Hematopoietic multipotent progenitor cell treated with erythropoietin and hydrocortisone succinate and interleukin-3 and kit ligand, for 6 days (in vitro differentiated cells): ENCODE results near the gene MARCOL.
A peak's percentile ranks its signal among the peaks of the same experiment; 100 is the strongest.

Experiments
- DNase-seq: peaks from one replicate; pipeline ENCODE4 v3.0.0-alpha.2; 2015

Gene MARCOL, protein sequence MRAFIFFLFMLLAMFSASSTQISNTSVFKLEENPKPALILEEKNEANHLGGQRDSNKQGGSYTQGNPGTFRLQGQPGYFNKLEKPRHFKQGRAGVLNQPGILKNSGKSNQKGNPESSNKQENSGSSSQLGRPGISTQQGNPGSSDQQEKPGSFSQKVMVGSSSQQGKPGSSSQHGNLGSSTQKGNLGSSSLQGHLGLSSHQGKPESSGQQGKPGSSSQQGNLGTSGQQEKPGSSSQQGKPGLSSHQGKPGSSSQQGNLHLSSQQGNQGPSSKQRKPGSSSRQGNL

DNA sequence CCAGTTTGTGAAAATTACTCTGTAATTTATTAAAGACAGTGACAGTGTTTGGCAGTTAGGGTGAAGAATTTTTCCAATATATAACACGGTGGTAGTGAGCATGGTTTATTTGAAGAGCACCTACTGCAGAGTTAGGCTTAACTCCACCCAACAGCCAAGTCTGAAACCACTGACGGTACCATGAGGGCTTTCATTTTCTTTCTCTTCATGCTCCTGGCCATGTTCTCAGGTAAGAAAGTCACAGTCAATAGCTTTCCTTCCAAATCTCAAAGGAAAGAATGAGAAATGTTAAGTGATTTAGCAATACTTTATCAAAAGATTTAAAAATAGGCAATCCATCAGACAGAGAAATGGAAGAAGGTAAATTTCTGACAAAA lies at the start of gene MARCOL:
Gene MARCOL (plus strand): TSS at position 108 of the 377 bp plus-strand sequence. CDS start 73 bp downstream, at position 181.
- no peak for DNase-seq

DNA sequence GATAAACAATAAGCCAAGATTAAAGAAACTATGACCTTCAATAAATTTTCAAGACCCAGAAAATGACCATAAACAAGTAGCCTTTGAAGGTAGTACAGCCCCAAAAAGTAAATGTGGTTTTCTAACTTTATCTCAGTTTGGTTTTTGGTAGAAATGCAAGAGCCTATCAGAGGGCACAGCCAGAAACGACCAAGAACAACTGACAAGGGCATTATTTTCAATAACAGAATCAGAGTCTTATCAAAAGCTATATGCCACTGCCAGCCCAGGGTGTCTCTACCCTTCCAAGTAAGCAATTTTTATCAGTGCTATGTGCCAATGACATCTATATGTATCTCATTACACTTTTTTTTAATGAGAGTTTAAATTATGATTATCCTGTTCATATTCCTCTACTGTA lies 47.3 kb upstream of the MARCOL start:
- peak; percentile 50 for DNase-seq

DNA sequence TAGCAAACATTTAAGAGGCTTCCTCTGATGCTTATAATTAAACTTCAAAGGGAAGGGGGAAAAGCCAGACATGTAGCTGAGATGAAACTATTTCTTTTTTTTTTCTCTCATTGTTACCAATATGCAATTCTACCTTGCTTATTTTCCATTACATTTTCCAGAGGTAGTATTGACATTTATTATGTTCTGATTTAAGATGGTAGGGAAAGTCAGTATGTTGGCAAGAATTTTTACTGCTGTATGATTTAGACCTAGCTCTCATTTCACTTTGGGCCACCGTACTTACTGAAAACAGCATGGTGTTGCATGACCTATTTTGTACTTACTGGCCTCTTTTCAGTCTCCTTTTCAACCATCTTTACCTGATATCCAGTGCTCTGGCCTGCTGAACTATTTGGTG lies 45.1 kb upstream of the MARCOL start:
- DNase-seq, result no peak

DNA sequence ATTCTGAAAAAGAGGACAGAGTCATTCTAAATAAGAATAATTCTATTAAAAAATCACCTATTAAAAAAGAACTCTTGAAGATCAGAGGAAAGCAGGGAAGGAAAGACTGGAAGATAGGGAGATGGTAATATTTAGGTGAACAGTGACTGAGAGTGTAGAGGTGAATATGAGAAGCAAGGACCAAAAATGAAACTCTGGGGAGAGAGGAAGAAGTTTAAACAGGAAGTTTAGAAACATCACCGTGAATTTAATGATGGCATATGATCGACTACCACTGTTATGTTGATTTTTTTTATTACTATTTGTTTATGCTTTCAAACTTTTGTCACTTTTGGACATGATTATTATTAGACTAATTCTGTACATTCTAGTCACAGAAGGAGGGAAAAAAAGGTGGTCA lies 37.2 kb upstream of the MARCOL start:
- DNase-seq, result no peak

DNA sequence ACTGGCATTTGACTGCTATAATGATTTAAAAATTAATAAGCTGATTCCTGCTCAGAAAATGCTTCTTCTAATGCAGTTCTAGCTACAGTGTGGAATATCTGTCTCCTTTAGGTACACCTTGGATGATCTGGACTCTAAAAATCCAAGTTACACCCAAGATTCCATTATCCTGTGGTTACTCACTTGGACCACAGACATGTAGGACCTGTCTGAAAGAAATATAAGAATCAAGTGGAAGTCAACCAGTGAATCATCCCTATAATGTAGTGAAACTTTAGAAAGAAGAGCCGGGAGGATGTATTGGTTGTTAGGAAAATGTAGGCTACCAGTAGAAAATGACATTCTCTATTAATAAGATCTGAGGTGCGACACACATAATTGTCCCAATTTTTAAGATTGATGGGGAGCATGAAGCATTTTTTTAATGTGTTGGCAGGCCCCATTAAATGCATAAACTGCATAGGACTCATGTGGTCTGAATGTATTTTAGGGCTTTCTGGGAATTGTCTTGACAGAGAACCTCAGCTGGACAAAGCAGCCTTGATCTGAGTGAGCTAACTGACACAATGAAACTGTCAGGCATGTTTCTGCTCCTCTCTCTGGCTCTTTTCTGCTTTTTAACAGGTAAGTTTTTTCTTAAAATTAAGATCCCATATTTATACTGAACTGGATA lies 35.7 kb upstream of the MARCOL start, which contains the start of gene SPINK6:
Gene SPINK6 (plus strand): TSS at position 512 of the 673 bp plus-strand sequence. CDS start 55 bp downstream, at position 567.
- no peak for DNase-seq

DNA sequence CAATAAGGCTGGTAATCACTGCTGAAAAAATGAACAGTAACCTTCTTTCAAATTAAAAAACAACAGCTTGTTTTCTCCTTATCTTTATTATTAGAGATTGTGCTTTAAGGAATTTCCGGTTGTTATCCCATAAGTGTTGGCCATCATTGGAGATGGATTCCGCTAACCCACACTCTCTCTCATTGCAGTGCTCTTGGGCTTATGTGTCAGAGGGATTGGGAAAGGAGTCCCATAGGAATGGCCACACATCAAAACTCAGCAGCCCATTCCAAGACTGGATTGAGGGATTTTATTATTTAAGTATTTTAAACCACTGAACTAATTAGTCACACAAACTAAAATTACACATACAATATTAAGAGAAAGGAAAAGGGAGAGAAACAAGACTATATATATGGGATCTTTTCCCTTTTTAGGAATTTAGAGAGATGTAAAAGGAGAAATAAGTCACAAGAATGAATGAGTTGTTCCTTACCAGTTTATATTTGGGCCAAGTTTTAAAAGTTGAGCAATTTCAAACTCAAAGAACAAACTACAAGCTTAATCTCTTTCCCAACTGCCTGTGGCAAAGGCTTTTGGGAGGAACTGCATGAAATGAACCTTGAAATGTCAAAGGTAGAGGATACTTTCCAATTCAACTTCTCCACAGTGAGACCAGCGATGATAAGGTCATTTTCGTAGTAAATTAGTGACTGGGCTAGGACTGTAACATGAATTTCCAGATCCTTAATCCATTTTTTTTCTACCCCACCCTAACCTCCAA lies 33.1 kb upstream of the MARCOL start:
- no peak for DNase-seq

DNA sequence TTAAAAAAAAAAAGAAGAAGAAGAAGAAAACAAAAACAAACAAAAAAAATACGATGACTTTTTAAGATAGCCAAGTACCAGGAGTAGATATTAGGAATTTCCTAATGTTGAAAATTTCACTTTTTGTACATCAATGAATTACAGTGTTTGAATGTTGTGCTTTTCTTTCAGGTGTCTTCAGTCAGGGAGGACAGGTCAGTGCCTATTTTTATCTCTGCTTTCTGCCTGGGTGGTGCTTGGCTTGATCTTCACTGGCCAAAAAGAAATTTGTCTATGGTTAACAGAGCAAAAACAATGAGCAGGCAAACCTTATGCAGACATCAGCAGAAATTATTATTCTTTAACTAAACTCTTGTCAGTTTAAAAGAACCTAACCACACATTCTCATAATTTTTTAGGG lies 32.5 kb upstream of the MARCOL start:
- no peak for DNase-seq

DNA sequence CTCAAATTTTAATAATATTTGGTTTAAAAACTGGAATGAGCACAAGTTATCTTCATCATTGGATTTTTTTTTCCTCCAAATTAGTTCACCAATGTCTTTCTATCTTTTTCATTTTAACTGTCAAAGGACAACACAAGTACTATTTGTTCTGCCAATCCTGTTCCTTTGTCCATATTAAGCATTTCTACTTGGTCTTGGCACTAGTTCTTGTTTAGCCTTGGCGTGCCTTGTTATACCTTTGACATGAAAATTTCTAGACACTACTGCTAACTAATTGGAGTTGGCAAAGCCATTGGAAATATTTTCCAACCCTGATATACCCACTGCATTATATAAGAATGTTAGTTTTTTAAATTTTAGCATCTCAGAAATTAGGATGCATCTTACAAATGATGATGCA lies 31.7 kb upstream of the MARCOL start:
- DNase-seq, result no peak

DNA sequence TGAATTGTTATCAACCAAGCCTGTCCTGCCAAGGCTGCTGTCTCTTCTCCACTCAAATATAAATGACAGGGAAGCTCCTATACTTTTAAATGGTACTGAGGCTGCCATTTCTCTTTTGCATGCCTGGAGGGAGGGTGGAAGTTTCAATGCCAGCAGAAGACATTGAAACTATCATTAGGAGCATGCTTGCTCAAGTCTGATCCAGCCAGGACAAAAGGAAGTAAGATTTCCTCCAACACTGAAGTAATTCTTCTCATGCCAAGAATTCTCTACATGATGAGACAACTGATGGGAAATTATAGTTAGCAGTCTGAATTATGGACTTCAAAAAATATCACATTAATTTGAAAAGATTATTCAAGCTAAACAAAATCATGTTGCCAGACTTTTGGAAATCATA lies 30.1 kb upstream of the MARCOL start:
- DNase-seq, result no peak

DNA sequence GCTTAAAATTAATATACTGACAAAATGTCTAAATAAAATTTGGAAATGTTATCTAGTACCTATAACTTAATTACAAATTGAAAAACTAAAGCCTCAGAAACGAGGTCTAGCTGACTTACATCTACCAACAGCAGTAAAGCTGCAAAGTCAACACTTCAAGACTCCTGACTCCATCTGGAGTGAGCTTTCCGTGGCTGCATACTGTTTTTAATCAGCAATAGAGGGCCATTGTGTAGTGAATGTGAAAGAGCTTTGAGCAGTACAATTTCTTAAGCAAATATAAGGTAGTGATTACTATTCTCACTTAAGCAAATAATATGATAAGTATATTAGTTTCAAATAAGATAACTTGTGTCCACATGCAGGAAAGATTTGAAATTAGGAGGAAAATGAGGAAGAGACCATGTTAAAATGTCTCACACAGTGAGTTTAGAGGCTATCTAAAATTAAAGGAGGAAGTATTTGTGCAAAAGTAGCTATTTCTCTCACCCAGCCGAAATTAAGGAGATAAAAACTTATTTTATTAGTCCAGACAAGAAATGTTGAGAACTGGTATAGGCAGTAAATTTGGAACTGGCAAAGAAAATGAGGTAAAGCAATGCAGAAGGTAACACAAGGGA lies 29.1 kb upstream of the MARCOL start:
- no peak for DNase-seq

DNA sequence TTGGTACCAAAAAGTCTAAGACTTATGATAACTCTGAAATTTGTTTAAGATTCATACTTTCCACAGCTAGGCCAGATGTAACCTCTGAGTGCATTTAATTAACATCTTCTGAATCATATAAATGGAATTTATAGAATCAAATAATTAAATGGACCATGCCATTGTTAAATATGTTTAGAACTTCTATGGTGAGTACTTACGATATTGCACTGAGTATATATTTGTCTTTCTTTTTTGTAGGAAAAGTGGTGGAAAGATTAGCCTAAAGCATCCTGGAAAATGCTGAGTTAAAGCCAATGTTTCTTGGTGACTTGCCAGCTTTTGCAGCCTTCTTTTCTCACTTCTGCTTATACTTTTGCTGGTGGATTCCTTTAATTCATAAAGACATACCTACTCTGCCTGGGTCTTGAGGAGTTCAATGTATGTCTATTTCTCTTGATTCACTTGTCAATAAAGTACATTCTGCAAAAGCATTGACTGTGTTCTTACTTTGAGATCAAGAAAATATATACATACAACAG lies 23.6 kb upstream of the MARCOL start:
- DNase-seq, result no peak

DNA sequence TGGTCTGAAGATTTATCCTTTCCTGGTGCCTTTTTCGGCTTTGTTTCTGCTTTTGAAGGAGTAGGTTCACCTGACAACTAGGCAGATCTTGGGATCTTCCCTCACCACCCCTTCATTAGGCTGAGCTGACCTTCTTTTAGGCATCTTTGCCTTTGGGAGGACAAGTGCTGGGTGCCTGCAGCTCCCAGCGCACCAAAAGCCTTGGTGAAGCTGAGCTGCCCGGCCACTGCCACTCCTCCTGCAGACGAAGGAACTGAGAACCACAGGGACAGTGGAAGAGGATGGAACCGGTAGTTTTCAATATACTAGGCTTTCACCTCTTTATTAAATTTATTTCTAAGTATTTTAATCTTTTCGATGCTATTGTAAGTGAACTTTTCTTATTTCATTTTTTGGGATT lies 16.8 kb upstream of the MARCOL start:
- no peak for DNase-seq

DNA sequence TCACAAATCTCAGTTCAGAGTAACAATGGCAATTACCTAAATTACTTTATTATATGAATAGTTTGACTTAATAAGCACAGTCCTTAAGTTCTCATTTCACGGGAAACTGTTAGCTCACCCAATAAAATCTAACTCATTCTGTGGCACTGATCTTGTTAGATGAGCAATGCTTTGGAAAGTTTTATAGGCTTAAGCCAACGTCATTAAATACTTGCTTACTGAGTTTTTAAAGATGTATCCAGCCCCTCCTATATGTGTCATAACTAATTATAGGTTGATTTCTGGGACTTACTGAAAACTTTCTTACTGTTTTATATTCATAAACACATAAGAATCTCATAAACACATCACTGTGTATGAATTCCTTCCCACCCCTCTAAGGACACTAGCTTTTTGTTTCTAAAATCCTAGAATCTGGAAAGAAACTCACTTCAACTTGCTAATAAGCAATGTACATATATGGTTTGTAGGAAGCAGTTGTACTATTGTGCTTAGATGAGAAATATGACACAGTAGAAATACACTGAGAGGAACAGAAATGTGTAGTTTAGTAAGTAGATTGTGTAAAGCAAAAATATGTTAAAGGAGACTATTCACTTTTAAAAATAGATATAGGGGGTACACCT lies 14.1 kb upstream of the MARCOL start:
- no peak for DNase-seq

DNA sequence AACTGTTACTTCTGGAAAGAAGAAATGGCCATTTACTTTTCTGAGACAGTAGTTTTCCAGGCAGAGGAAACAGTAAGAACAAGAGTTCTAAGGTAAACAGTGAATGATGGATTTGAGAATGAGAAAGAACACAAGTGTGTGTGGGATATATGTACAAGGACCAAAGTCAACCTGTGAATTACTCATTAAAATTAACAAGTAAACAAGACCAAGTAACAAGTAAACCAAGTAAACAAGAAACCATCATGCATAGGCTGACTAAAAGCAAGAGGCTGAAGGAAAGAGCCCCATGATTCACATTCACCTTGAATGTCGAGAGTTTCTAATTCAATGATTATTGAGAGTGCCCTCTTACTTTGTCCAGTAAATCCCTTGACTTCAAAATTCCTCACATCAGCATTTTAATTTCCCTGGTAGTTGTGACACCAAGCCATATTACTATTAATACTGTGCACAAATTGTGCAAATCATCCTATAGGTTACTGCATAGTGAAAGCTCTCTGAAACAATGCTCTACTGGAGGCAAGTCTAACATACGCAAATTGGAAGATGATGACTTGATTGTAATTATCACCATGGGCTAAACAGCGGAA lies 9.8 kb upstream of the MARCOL start:
- no peak for DNase-seq

DNA sequence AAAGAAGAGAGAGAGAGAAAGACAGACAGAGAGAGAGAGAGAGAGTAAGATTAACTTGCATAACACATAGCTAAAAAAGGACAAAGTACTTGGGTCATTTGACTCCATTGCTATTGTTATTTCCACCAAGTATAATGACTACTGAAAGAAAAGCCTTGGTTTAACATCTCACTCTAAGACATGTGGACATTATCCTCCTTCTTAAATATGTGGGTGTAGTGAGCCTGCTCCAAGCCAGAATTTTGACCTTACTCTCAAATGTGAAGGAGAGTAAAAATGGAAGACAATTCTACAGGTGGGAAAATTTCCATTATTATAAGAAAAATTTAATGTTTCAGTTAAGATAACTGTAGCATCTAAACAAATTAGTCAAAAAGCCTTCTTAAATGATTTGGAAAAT lies 8.5 kb upstream of the MARCOL start:
- DNase-seq, result no peak

DNA sequence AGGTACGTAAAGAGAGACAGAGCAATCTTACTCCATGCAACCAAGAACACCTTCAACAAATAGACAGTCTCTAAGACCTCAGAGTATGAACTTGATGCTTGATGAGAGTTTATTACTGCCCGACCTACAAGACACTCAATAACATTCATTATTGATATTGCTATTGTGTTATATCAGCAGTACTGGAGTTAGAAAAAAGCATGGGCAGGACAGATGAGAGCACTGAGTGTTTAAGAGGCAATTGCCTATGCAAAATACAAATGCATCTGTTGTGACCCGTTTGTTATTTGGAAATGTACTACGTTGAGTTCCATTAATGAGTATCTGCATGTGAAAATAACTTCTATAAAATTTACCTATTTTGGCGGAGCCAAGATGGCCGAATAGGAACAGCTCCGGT lies 8.1 kb upstream of the MARCOL start:
- DNase-seq, result no peak

DNA sequence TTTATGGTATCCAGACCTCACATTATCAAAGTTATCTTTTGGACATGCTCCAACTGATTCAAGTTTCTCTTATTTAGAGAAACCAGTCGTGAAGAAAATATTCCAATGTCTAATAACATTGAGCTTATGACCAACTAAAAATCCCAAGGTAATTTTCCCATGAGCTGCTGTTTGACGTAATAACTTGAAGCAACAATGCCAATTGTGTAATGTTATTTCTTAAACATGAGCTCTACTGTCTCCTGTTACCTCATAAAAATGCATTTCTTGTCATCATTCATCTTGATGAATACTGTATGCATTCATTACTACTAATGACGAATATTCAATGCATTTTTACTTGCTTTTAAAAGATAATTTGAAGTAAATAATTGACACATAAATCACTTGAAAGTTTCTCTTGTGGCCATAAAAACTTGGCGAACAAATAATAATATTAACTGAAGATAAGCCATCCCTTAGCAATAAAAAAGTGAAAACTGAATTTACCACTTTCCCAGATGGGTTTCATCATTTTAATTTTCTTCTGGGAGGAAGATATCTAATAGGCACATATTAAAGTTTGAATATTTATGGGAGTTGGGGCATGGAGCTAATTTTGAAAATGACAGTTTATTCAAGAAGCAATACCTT lies 424 bp upstream of the MARCOL start:
- no peak for DNase-seq

DNA sequence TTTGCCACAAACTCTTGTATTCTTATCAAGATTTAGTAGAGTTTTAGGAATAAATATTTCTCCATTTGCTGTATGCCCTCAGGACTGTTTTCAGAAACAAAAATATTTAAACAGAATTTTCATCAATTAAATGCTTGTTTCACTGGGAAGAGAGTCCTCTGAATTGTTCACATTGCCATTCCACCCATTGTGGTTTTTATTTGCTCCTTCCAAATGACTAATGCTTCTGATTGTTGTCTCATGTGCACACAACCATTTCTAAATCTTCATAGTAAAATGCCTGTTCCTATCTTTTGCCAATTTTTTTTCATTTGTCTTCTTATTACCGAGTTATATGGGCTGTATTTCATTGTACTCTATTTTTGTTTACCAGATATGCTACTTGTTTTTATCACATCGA lies 10.6 kb downstream of the MARCOL start:
- DNase-seq, result no peak

DNA sequence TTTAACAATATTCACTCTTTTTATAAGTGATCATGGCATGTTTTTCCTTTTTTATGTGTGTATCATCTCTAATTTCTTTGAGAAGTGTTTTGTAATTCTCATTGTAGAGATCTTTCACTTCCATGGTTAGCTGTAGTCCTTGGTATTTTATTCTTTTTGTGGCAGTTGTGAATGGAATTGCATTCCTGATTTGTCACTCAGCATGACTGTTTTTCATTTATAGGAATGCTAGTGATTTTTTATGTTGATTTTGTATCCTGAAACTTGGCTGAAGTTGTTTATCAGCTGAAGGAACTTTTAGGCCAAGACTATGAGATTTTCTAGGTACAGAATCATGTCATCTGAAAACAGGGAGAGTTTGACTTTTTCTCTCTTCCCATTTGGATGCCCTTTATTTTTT lies 17.1 kb downstream of the MARCOL start:
- no peak for DNase-seq

DNA sequence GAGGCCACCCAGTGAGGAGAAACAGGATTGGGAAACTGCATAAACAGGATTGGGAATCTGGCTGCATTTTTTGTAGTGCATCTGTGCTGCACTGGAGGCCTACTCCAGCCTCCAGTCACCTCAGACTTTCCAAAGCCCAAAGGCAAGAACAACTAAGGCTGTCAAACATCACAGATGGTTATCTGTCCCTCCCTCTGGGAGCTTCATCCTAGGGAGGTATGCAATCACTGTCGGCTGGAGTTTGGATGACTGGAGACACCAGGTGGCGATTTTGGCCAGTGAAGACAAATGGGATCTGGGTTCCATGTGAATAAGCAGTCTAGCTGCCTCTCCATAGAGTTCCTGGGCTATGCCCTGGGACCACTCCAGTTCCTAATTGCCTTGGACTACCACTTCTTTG lies 21.0 kb downstream of the MARCOL start:
- no peak for DNase-seq

DNA sequence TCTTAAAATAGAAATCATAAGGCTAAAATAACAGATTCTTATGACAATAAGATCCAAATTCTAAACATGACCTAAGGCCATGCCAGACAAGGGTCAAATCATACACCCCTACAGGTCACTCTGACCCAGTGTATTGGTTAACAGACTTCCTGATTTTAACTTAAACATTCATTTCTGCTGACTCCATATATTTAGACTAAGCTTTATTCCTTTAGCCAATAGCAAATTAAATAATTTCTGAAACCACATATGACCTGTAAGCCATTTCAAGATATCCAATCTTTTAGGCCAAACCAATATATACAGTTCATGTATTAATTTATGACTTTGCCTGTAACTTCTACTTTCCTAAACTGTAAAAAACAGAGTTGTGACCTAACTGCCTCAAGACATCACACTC lies 22.9 kb downstream of the MARCOL start:
- no peak for DNase-seq

DNA sequence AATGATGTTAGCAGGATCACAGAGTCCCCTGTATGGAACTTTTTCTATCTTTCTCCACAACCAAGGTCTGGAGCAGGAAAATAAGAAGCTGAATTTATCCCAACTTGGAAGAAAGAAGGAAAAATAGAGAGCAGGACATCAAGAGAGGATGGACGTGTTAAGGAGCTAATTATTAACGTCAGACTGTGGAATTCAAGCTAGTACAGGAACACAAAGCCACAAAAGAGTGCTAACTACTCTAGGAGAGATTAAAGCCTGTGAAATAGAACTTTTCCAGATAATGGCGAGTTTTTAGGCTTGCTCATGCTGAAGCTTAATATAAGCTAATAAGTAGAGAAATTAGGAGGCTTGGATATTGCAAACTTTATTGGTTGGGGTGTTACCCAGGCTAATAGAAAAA lies 29.6 kb downstream of the MARCOL start:
- DNase-seq, result no peak
